H1 (cell line): ENCODE measurements around the gene BSDC1. TPM values are rescaled to one million over a fixed set of nuclear protein-coding genes. Genes with fewer than 3 reads are reported as not detected.
A peak's percentile ranks its signal among the peaks of the same experiment; 100 is the strongest.

Source experiments
- ASH2L ChIP-seq: fragments of 200-600, 300-600 bp; sonication (generic); IDR thresholded peaks from one replicate; pipeline ENCODE4 v1.7.1; 2017; ENCODE audit warnings: low read length
- BACH1 ChIP-seq: IDR thresholded peaks from 2 replicates; pipeline ENCODE4 v1.6.1; 2012; ENCODE audit warnings: low read length, improper control_type of control experiment
- CHD7 ChIP-seq: fragments of 300-600 bp; sonication (generic); IDR thresholded peaks from 2 replicates; pipeline ENCODE4 v1.7.1; 2012; ENCODE audit warnings: low read length, moderate library complexity, mild to moderate bottlenecking, inconsistent platforms; ENCODE audit not compliant: insufficient replicate concordance
- EZH2 ChIP-seq: fragments of 200-600 bp; sonication (generic); IDR thresholded peaks from 2 replicates; pipeline ENCODE4 v1.7.1; 2012; ENCODE audit warnings: low read depth, mild to moderate bottlenecking, moderate library complexity, low read length, inconsistent platforms; ENCODE audit not compliant: severe bottlenecking
- GABPA ChIP-seq: IDR thresholded peaks from 2 replicates; pipeline ENCODE4 v1.6.1; 2011; ENCODE audit warnings: mild to moderate bottlenecking, low read length, moderate library complexity, borderline replicate concordance; ENCODE audit not compliant: insufficient read depth
- GTF2F1 ChIP-seq: IDR thresholded peaks from 2 replicates; pipeline ENCODE4 v1.6.1; 2012; ENCODE audit warnings: low read depth, low read length, improper control_type of control experiment, borderline replicate concordance
- POLR2A ChIP-seq, 2 experiments: IDR thresholded peaks; 1 replicate in 1 of 2; 2 replicates in 1 of 2; pipeline ENCODE4 v1.6.1; 2011; ENCODE audit warnings: low read depth in 2 of 2, low read length in 2 of 2, mild to moderate bottlenecking in 2 of 2; ENCODE audit errors: control extremely low read depth in 1 of 2
- SUZ12 ChIP-seq: fragments of 200-600 bp; sonication (generic); IDR thresholded peaks from 2 replicates; pipeline ENCODE4 v1.6.1; 2012; ENCODE audit warnings: mild to moderate bottlenecking, inconsistent platforms, low read length, moderate library complexity, mixed read lengths
- TBP ChIP-seq: IDR thresholded peaks from 2 replicates; pipeline ENCODE4 v1.6.1; 2011; ENCODE audit warnings: low read depth, low read length, improper control_type of control experiment
- polyA plus RNA-seq, 7 experiments: library from polyadenylated mRNA; depleted of rRNA in 3 of 7; stranded (reverse) in 5 of 7; unstranded in 2 of 7; fragments of >200 nt in 5 of 7; fragments of 200-250 nt in 2 of 7; gene quantifications; 1 replicate in 5 of 7; 2 replicates in 1 of 7; 4 replicates in 1 of 7; pipeline versions ENCODE4 v1.2.1 to v1.2.3, GENCODE V29; 2011 to 2013; ENCODE audit warnings: missing spikeins in 2 of 7, mixed read lengths in 2 of 7
- total RNA-seq: library from RNA; stranded (reverse); fragmentation: NEBNext Ultra II Directional; extraction: Animal tissue kit (Norgen Biotek cat#: 25700); gene quantifications from 2 replicates; pipeline ENCODE4 v1.2.1, GENCODE V29; 2021
- TF ChIP-seq, protein P1 (sequence below): IDR thresholded peaks from 2 replicates; pipeline ENCODE4 v1.6.1; 2012; ENCODE audit warnings: inconsistent platforms

Gene BSDC1
- total and polyA plus RNA-seq, 2 of the 8 experiments (the other 6 are each of a cell fraction or from before 2014, with no cell fraction given): 24.8 to 40.7 TPM

GRCh38 chr1:32335790-32336590 is 58.3 kb downstream of the BSDC1 start, which contains the start of gene MARCKSL1 (continued):
- no peak for TF ChIP-seq CHD7
- TF ChIP-seq EZH2: no peak
- peak; percentile 97 for TF ChIP-seq GTF2F1
- 0 out of 2 replicates have a peak, but pooled peaks have one; percentile 37 for TF ChIP-seq GABPA
- peak in 1 of 2 experiments; percentile 98; a peak in 2 of 3 replicates for TF ChIP-seq POLR2A (IDR thresholded peaks at IDR 0.05; ENCODE audit: control extremely low read depth in 1 of 2, low read depth in 2 of 2, low read length in 2 of 2)
- TF ChIP-seq SUZ12: no peak
- TF ChIP-seq ASH2L: no peak
- TF ChIP-seq BACH1: no peak
- TF ChIP-seq, protein P1, sequence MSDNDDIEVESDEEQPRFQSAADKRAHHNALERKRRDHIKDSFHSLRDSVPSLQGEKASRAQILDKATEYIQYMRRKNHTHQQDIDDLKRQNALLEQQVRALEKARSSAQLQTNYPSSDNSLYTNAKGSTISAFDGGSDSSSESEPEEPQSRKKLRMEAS: peak; percentile 47
- TF ChIP-seq TBP: peak; percentile 97
